Esophagus squamous epithelium (tissue), 5 donors: Measurements from ENCODE around the gene KRTAP22-1. TPM values are rescaled to one million over a fixed set of nuclear protein-coding genes. Genes with fewer than 3 reads are reported as not detected.

Experiments
- DNase-seq: peaks from one replicate; lab custom pipeline; 2025; lab: John Stamatoyannopoulos, UW
- H3K27ac ChIP-seq, 4 donors: fragments of 200-600 bp; sonication (generic); one replicate each; pipeline ENCODE4 v1.5.1; 2016 to 2019; ENCODE audit warnings: mild to moderate bottlenecking in 1 of 4
- H3K27me3 ChIP-seq, 4 donors: fragments of 200-600 bp; sonication (generic); 1 replicate in 3 of 4; 2 replicates in 1 of 4; pipeline versions ENCODE4 v1.5.1 to v1.6.0; 2017 to 2021; ENCODE audit warnings: antibody characterized with exemption in 1 of 4
- H3K36me3 ChIP-seq, 3 donors: fragments of 200-600 bp; sonication (generic); one replicate each; pipeline ENCODE4 v1.5.1; 2016 to 2019
- H3K4me1 ChIP-seq, 3 donors: fragments of 200-600 bp; sonication (generic); one replicate each; pipeline ENCODE4 v1.5.1; 2017 to 2019
- H3K4me3 ChIP-seq, 4 donors: fragments of 200-600 bp; sonication (generic); 1 replicate in 3 of 4; 2 replicates in 1 of 4; pipeline ENCODE4 v1.5.1; 2016 to 2019; ENCODE audit warnings: mild to moderate bottlenecking in 2 of 4, moderate library complexity in 1 of 4
- H3K9me3 ChIP-seq, 3 donors: fragments of 200-600 bp; sonication (generic); one replicate each; pipeline ENCODE4 v1.5.1; 2016 to 2019
- POLR2A ChIP-seq, 4 donors: fragments of 450-650 bp; IDR thresholded peaks; one replicate each; pipeline ENCODE4 v1.6.1; 2017; ENCODE audit warnings: antibody characterized with exemption in 4 of 4, mild to moderate bottlenecking in 4 of 4, moderate library complexity in 3 of 4
- WGBS, 2 donors: methylation state at CpG; one replicate each; pipeline ENCODE4 v1.1.5; 2018; 5-methylcytosine and 5-hydroxymethylcytosine counted together
- intact Hi-C: fragments of 100-400 bp; cut with DNase I; formaldehyde crosslinking; loops from one replicate; pipeline ENCODE4 v1.15.0; 2022
- total RNA-seq, 4 donors: library from RNA; depleted of rRNA; stranded (reverse); fragments of >200 nt; gene quantifications; one replicate each; pipeline ENCODE4 v1.1.0, GENCODE V29; 2016
- TF ChIP-seq, protein P1 (sequence below), 6 experiments: fragments of 450-650 bp in 4 of 6; fragments of 200-600 bp in 2 of 6; sonication (generic) in 2 of 6; IDR thresholded peaks; one replicate each; pipeline ENCODE4 v1.5.1; 2016 to 2019; ENCODE audit warnings: antibody characterized with exemption in 6 of 6, mild to moderate bottlenecking in 4 of 6, moderate library complexity in 4 of 6
- donor health status: DM: yes; HTN: yes; CAD: no.

KRTAP22-1 gene
- total RNA-seq = not detected

DNA sequence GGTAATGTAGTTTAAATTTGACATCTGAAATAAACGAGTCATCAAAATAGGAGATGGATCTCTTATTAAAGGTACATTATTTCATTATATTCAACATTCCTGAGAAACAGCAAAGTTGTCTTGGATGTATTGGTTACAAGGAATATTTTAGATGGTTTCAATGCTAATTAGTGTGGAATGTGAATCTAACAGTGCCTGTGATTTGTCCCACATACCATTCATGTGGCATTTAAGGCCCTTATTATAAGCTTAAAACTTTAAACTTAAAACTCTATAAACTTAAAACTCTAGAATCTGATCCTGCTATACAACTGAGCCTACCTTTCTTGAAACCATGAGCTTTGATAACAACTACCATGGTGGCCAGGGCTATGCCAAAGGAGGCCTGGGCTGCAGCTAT, at the start of gene KRTAP22-1:
Gene KRTAP22-1 (plus strand): TSS at position 301 of the 400 bp plus-strand sequence.
- TF ChIP-seq, protein P1, sequence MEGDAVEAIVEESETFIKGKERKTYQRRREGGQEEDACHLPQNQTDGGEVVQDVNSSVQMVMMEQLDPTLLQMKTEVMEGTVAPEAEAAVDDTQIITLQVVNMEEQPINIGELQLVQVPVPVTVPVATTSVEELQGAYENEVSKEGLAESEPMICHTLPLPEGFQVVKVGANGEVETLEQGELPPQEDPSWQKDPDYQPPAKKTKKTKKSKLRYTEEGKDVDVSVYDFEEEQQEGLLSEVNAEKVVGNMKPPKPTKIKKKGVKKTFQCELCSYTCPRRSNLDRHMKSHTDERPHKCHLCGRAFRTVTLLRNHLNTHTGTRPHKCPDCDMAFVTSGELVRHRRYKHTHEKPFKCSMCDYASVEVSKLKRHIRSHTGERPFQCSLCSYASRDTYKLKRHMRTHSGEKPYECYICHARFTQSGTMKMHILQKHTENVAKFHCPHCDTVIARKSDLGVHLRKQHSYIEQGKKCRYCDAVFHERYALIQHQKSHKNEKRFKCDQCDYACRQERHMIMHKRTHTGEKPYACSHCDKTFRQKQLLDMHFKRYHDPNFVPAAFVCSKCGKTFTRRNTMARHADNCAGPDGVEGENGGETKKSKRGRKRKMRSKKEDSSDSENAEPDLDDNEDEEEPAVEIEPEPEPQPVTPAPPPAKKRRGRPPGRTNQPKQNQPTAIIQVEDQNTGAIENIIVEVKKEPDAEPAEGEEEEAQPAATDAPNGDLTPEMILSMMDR (IDR thresholded peaks at IDR 0.05) = no peak
- TF ChIP-seq POLR2A (IDR thresholded peaks at IDR 0.05) = no peak
- 27 to 50% methylated on average over 1 of the region's 1 CpG for WGBS, 2 donors
- DNase-seq = no peak
- intact Hi-C loops = no loop called here
- H3K27me3 ChIP-seq = no peaks in the 10 kb centered on the region
- H3K27ac ChIP-seq = no peak within 1 kb of the TSS
- H3K9me3 ChIP-seq = no peaks in the 10 kb centered on the region
- no peaks in the 10 kb centered on the region for H3K4me1 ChIP-seq
- H3K4me3 ChIP-seq = no peak within 1 kb of the TSS
- no peaks in the 10 kb centered on the region for H3K36me3 ChIP-seq

DNA sequence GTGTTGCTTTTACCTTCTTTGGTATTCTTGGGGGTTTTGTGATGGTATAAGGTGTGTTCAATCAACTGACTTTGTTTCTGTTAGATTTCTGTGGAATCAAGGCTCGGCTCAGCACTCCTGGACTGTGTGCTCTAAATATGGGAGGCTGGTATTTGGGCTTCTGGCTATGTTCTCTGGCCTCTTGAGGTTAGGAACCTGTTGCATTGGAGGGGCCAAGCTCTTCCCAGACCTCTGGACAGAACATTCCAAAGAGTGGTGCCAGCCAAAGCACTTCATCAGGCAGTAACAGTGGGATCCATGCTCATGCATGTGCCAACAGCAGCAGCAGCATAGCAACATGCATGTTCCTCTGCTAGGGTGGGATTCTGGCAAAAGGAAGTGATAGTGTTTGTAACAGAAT, 48.1 kb upstream of the KRTAP22-1 start:
- TF ChIP-seq, protein P1 (IDR thresholded peaks at IDR 0.05) = no peak
- TF ChIP-seq POLR2A (IDR thresholded peaks at IDR 0.05) = no peak
- peaks cover 0 to 5% (median 0%) of the 10 kb centered on the region in 3 donors for H3K9me3 ChIP-seq
- no peak for DNase-seq
- intact Hi-C loops = no loop called here
- no peaks in the 10 kb centered on the region for H3K36me3 ChIP-seq
- WGBS, 2 donors = 43% methylated on average over 1 of the region's 1 CpG; no CpG with 5 or more reads in 1 of the 2 donors
- H3K4me1 ChIP-seq = no peaks in the 10 kb centered on the region
- no peak overlapping the region for H3K27ac ChIP-seq
- no peak overlapping the region for H3K4me3 ChIP-seq
- H3K27me3 ChIP-seq = no peaks in the 10 kb centered on the region

DNA sequence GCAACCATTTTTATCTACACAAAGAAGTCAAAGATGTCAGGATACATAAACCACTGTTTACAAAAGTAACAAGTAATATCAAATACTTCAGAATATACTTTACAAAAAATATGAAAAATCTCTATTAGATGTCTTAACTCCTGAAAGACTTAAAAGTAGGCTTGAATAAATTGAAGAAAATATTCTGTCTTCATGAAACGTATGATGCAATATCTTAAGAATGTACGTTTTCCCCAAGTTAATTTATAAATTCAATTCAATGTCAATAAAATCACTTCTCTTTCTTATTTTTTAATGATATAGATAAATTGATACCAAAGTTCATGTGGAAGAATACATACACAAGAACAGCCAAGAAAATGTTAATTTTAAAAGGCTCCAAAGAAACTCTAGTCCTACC, 45.8 kb upstream of the KRTAP22-1 start:
- Histone ChIP-seq H3K4me3 (no peak overlapping the region), H3K27me3 (no peaks in the 10 kb centered on the region), H3K4me1 (no peaks in the 10 kb centered on the region), H3K36me3 (no peaks in the 10 kb centered on the region), H3K9me3 (peaks cover 0 to 5% (median 0%) of the 10 kb centered on the region in 3 donors), H3K27ac (no peak overlapping the region)
- 77 to 79% methylated on average over 2 of the region's 2 CpGs for WGBS, 2 donors
- TF ChIP-seq, protein P1 (IDR thresholded peaks at IDR 0.05) = no peak
- TF ChIP-seq POLR2A (IDR thresholded peaks at IDR 0.05) = no peak
- no peak for DNase-seq
- intact Hi-C loops = no loop called here

DNA sequence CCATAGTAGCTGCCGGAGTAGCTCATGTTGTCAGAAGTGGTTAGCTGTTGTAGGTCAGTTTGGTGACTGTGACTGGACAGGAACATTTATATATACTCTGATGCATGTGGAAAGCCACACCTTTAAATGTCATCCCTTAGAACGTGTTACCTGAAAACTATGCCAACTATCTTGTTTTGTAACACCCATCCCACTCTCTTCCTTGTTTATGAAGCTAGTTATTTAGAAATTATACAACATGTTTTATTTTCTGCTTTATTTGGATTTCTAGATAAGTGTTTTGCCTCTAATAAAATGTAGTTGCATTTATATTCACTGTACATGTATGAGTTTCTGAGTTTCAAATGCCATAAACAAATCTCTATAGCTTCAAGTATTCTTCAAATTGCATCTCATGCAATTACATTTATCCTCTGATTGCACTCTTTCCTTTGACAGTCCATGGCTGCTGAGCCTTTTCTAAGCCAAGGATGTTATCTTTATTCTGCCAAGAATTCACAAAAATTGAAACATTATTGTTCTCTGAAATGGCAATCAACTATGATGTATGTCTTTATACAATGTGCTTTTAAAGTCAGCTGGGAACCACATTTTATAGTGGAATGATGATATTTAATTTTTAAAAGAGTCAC, 39.5 kb upstream of the KRTAP22-1 start, which contains the start of gene KRTAP19-7:
Gene KRTAP19-7 (minus strand): TSS at position 51 of the 632 bp plus-strand sequence. CDS start 25 bp downstream, at position 26.
- TF ChIP-seq, protein P1 (IDR thresholded peaks at IDR 0.05) = no peak
- no peak for TF ChIP-seq POLR2A (IDR thresholded peaks at IDR 0.05)
- H3K27ac ChIP-seq = no peak within 1 kb of the TSS
- no peaks in the 10 kb centered on the region for H3K9me3 ChIP-seq
- WGBS, 2 donors = 74 to 82% methylated on average over 1 to 2 of the region's 2 CpGs
- H3K27me3 ChIP-seq = no peaks in the 10 kb centered on the region
- intact Hi-C loops = no loop called here
- H3K4me1 ChIP-seq = no peaks in the 10 kb centered on the region
- no peak for DNase-seq
- H3K4me3 ChIP-seq = no peak within 1 kb of the TSS
- no peaks in the 10 kb centered on the region for H3K36me3 ChIP-seq

DNA sequence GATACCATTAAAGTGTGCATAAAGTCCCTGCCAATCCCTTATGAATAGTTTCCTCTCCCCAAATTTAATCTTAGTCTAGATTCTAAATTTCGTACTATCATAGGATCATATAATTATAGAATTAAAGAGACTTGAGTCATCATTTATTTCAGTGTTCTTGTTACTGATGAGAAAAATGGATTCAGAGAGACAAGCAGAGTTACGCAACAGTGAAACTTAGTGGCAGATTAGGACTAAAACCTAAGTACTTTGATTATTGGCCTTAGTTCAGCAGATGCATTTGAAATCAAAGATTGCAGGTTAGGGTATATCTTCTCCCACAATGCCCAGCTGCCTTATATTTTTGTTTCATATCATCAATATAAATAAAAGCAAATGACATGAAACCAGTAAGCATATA, 38.9 kb upstream of the KRTAP22-1 start:
- WGBS, 2 donors = 72 to 89% methylated on average over 2 of the region's 2 CpGs
- H3K36me3 ChIP-seq = no peaks in the 10 kb centered on the region
- no peaks in the 10 kb centered on the region for H3K9me3 ChIP-seq
- TF ChIP-seq POLR2A (IDR thresholded peaks at IDR 0.05) = no peak
- TF ChIP-seq, protein P1 (IDR thresholded peaks at IDR 0.05) = no peak
- H3K27ac ChIP-seq = no peak overlapping the region
- intact Hi-C loops = no loop called here
- H3K4me3 ChIP-seq = no peak overlapping the region
- no peak for DNase-seq
- H3K27me3 ChIP-seq = no peaks in the 10 kb centered on the region
- H3K4me1 ChIP-seq = no peaks in the 10 kb centered on the region
